CD14-positive monocyte (primary cell): ENCODE results near the gene ABCC2. TPM values are rescaled to one million over a fixed set of nuclear protein-coding genes. Genes with fewer than 3 reads are reported as not detected.

Experiments used
- DNase-seq, 3 donors: peaks; one replicate each; pipeline ENCODE4 v3.0.0-alpha.2; 2011 to 2022
- H2AFZ ChIP-seq: 2 replicates; pipeline ENCODE4 v1.6.0; 2012; ENCODE audit warnings: mild to moderate bottlenecking, low read depth, low read length, inconsistent platforms; ENCODE audit not compliant: insufficient read depth, poor library complexity, severe bottlenecking
- H3K27ac ChIP-seq, 2 donors: 1 replicate in 1 of 2; 2 replicates in 1 of 2; pipeline ENCODE4 v1.5.1; 2012 to 2013; ENCODE audit warnings: low read length in 2 of 2, control low read depth in 1 of 2, inconsistent platforms in 1 of 2, low read depth in 1 of 2, mild to moderate bottlenecking in 1 of 2
- H3K27me3 ChIP-seq, 2 donors: one replicate each; pipeline versions ENCODE4 v1.6.0 to v1.6.1; 2011 to 2013; ENCODE audit warnings: low read length in 2 of 2; ENCODE audit not compliant: control insufficient read depth in 2 of 2, insufficient read depth in 2 of 2
- H3K36me3 ChIP-seq, 2 donors: replicated peaks in 1 of 2; 1 replicate in 1 of 2; 2 replicates in 1 of 2; pipeline versions ENCODE4 v1.5.1 to v1.6.1; 2012 to 2013; ENCODE audit warnings: low read length in 2 of 2, control low read depth in 1 of 2, inconsistent platforms in 1 of 2, mild to moderate bottlenecking in 1 of 2; ENCODE audit not compliant: insufficient read depth in 2 of 2, control insufficient read depth in 1 of 2
- H3K4me1 ChIP-seq, 2 donors: 1 replicate in 1 of 2; 2 replicates in 1 of 2; pipeline versions ENCODE4 v1.5.1 to v1.6.1; 2012 to 2013; ENCODE audit warnings: low read length in 2 of 2, control low read depth in 1 of 2, inconsistent platforms in 1 of 2, mild to moderate bottlenecking in 1 of 2, moderate library complexity in 1 of 2; ENCODE audit not compliant: insufficient read depth in 2 of 2, control insufficient read depth in 1 of 2
- H3K4me2 ChIP-seq: replicated peaks from 2 replicates; pipeline ENCODE3; 2012; ENCODE audit warnings: low read length, moderate library complexity, mild to moderate bottlenecking; ENCODE audit not compliant: poor library complexity, severe bottlenecking; ENCODE audit errors: extremely low read depth
- H3K4me3 ChIP-seq, 3 experiments: fragments of 200-600 bp in 1 of 3; sonication (generic) in 1 of 3; replicated peaks in 1 of 3; 1 replicate in 2 of 3; 2 replicates in 1 of 3; pipeline ENCODE4 v1.5.1; 2011 to 2013; ENCODE audit warnings: low read length in 3 of 3, mild to moderate bottlenecking in 3 of 3, control low read depth in 2 of 3, low read depth in 2 of 3, inconsistent platforms in 1 of 3, moderate library complexity in 1 of 3
- H3K79me2 ChIP-seq: 2 replicates; pipeline ENCODE4 v1.6.0; 2012; ENCODE audit warnings: mild to moderate bottlenecking, control low read depth, inconsistent platforms, low read length, moderate library complexity; ENCODE audit not compliant: insufficient read depth
- H3K9ac ChIP-seq: 2 replicates; pipeline ENCODE4 v1.6.0; 2017; ENCODE audit warnings: low read length, mild to moderate bottlenecking; ENCODE audit not compliant: insufficient read depth, poor library complexity, severe bottlenecking
- H3K9me3 ChIP-seq, 2 donors: replicated peaks in 1 of 2; 1 replicate in 1 of 2; 2 replicates in 1 of 2; pipeline versions ENCODE4 v1.5.1 to v1.6.1; 2012 to 2013; ENCODE audit warnings: low read length in 2 of 2, control low read depth in 1 of 2; ENCODE audit not compliant: control insufficient read depth in 1 of 2, insufficient read depth in 1 of 2
- H4K20me1 ChIP-seq: 2 replicates; pipeline ENCODE4 v1.6.0; 2012; ENCODE audit warnings: mild to moderate bottlenecking, low read length, control low read depth, moderate library complexity; ENCODE audit not compliant: insufficient read depth
- H3K27ac Mint-ChIP-seq, 7 donors: one replicate each; pipeline ENCODE4 v1.8.0; 2020; ENCODE audit warnings: mild to moderate bottlenecking in 7 of 7, mixed read lengths in 7 of 7, moderate library complexity in 6 of 7, inconsistent platforms in 2 of 7
- H3K27me3 Mint-ChIP-seq, 3 donors: one replicate each; pipeline ENCODE4 v1.8.0; 2021 to 2022; ENCODE audit warnings: low read depth in 3 of 3, mild to moderate bottlenecking in 3 of 3, mixed read lengths in 3 of 3, moderate library complexity in 3 of 3, inconsistent platforms in 1 of 3
- H3K36me3 Mint-ChIP-seq, 2 donors: one replicate each; pipeline ENCODE4 v1.8.0; 2020; ENCODE audit warnings: mixed read lengths in 2 of 2, inconsistent platforms in 1 of 2, mild to moderate bottlenecking in 1 of 2
- H3K4me1 Mint-ChIP-seq: one replicate; pipeline ENCODE4 v1.8.0; 2020; ENCODE audit warnings: mild to moderate bottlenecking, mixed read lengths
- H3K4me3 Mint-ChIP-seq, 2 donors: one replicate each; pipeline ENCODE4 v1.8.0; 2020; ENCODE audit warnings: mild to moderate bottlenecking in 2 of 2, mixed read lengths in 2 of 2, moderate library complexity in 1 of 2
- H3K9me3 Mint-ChIP-seq, 7 donors: one replicate each; pipeline ENCODE4 v1.8.0; 2020 to 2022; ENCODE audit warnings: mixed read lengths in 7 of 7, mild to moderate bottlenecking in 6 of 7, moderate library complexity in 6 of 7, inconsistent platforms in 2 of 7
- WGBS: methylation state at CpG from one replicate; pipeline ENCODE4 v1.1.5; 2013; ENCODE audit warnings: missing lambda C conversion rate; ENCODE audit not compliant: insufficient coverage; 5-methylcytosine and 5-hydroxymethylcytosine counted together
- intact Hi-C, 2 donors: fragments of 100-400 bp; cut with micrococcal nuclease; formaldehyde crosslinking; loops; one replicate each; pipeline versions ENCODE4 v1.15.0 to v1.15.1; 2023
- polyA plus RNA-seq, 3 donors: library from polyadenylated mRNA; depleted of rRNA in 1 of 3; unstranded in 2 of 3; stranded (reverse) in 1 of 3; fragments of 300-500 nt in 2 of 3; fragments of >200 nt in 1 of 3; fragmentation: Illumina TruSeq in 2 of 3; gene quantifications; 1 replicate in 2 of 3; 2 replicates in 1 of 3; pipeline ENCODE4 v1.2.3, GENCODE V29; 2012 to 2021
- TF ChIP-seq, protein P1 (sequence below): fragments of 200-600 bp; IDR thresholded peaks from one replicate; pipeline ENCODE4 v1.8.0; 2022; ENCODE audit warnings: antibody characterized with exemption, mild to moderate bottlenecking

The ABCC2 gene
- polyA plus RNA-seq, 3 donors = 0.09 to 2.7 (median 0.35) TPM

DNA sequence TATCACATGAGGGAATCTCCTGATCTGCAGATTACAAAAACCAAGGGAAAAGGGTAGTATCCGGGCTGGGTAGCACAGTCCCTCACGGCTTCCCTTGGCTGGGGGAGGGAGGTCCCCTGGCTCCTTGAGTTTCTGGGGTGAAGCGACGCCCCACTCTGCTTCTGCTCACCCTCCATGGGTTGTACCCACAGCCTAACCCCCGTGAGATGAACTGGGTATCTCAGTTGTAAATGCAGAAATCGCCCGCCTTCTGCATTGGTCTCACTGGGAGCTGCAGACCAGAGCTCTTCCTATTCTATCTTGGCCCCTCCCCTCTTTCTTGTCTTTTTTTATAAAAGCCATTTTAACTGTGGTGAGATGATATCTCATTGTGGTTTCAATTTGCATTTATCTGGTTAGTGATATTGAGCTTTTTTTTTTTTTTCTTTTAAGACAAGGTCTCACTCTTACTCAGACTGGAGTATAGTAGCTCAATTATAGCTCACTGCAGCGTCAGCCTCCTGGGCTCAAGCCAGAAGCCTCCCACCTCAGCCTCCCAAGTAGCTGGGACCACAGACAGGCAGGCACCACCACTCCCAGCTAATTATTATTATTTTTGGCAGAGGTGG, 87.8 kb downstream of the ABCC2 start:
- no CpG with 5 or more reads among the region's 8 CpGs for WGBS
- peaks cover 17 to 40% (median 21%) of the 10 kb centered on the region in 3 donors for H3K27me3 Mint-ChIP-seq
- no peak for DNase-seq
- Histone ChIP-seq H4K20me1 (no peaks in the 10 kb centered on the region), H3K9me3 (no peaks in the 10 kb centered on the region), H3K4me2 (peak overlapping the region; percentile 31), H3K79me2 (no peaks in the 10 kb centered on the region), H3K4me1 (no peaks in the 10 kb centered on the region), H3K4me3 (peak overlapping the region in 1 of 3 experiments; percentile 30), H3K27me3 (no peaks in the 10 kb centered on the region), H3K9ac (no peak overlapping the region), H2AFZ (peak overlapping the region; percentile 61), H3K27ac (no peak overlapping the region), H3K36me3 (no peaks in the 10 kb centered on the region)
- TF ChIP-seq, protein P1, sequence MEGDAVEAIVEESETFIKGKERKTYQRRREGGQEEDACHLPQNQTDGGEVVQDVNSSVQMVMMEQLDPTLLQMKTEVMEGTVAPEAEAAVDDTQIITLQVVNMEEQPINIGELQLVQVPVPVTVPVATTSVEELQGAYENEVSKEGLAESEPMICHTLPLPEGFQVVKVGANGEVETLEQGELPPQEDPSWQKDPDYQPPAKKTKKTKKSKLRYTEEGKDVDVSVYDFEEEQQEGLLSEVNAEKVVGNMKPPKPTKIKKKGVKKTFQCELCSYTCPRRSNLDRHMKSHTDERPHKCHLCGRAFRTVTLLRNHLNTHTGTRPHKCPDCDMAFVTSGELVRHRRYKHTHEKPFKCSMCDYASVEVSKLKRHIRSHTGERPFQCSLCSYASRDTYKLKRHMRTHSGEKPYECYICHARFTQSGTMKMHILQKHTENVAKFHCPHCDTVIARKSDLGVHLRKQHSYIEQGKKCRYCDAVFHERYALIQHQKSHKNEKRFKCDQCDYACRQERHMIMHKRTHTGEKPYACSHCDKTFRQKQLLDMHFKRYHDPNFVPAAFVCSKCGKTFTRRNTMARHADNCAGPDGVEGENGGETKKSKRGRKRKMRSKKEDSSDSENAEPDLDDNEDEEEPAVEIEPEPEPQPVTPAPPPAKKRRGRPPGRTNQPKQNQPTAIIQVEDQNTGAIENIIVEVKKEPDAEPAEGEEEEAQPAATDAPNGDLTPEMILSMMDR = no peak
- H3K9me3 Mint-ChIP-seq = peaks cover 8 to 26% (median 14%) of the 10 kb centered on the region in 7 donors
- intact Hi-C loops = no loop called here
- H3K4me1 Mint-ChIP-seq = peaks cover 8% of the 10 kb centered on the region
- H3K27ac Mint-ChIP-seq = no peak overlapping the region
- peak overlapping the region; percentile 53 to 86 for H3K4me3 Mint-ChIP-seq
- H3K36me3 Mint-ChIP-seq = peaks cover 1% of the 10 kb centered on the region in 2 donors

GRCh38 chr10:99872367-99873162, 90.1 kb downstream of the ABCC2 start:
- H3K9me3 Mint-ChIP-seq = peaks cover 0 to 8% (median 1%) of the 10 kb centered on the region in 7 donors
- 92% methylated on average over 2 of the region's 5 CpGs for WGBS

More at GRCh38 chr10:99872367-99873162, 90.1 kb downstream of the ABCC2 start:
- Histone ChIP-seq H3K4me1 (no peaks in the 10 kb centered on the region), H3K4me2 (no peak overlapping the region), H4K20me1 (no peaks in the 10 kb centered on the region), H3K79me2 (no peaks in the 10 kb centered on the region), H3K27ac (no peak overlapping the region), H3K9me3 (no peaks in the 10 kb centered on the region), H3K27me3 (no peaks in the 10 kb centered on the region), H2AFZ (no peak overlapping the region), H3K4me3 (no peak overlapping the region), H3K9ac (no peak overlapping the region), H3K36me3 (peaks cover 9 to 20% of the 10 kb centered on the region in 2 donors)
- Mint-ChIP-seq H3K4me3 (no peak overlapping the region), H3K27ac (no peak overlapping the region), H3K36me3 (peaks cover 20 to 21% of the 10 kb centered on the region in 2 donors), H3K4me1 (peaks cover 8% of the 10 kb centered on the region), H3K27me3 (peaks cover 10 to 22% (median 13%) of the 10 kb centered on the region in 3 donors)
- intact Hi-C loops = no loop called here
- no peak for DNase-seq
- TF ChIP-seq, protein P1 = no peak
